Brain microvascular endothelial cell (primary cell): ENCODE results near the gene STX1A.

Experiments used
- DNase-seq: peaks from one replicate; pipeline ENCODE4 v3.0.0-alpha.2; 2020
- H3K27ac ChIP-seq: fragments of 250-450 bp; sonication (Bioruptor Pico); 2 replicates; pipeline ENCODE4 v1.5.1; 2020; ENCODE audit warnings: mild to moderate bottlenecking, moderate library complexity
- H3K27me3 ChIP-seq: fragments of 250-450 bp; sonication (Bioruptor Pico); replicated peaks from 2 replicates; pipeline ENCODE4 v1.5.1; 2020; ENCODE audit warnings: mild to moderate bottlenecking
- H3K36me3 ChIP-seq: fragments of 250-450 bp; sonication (Bioruptor Pico); replicated peaks from 2 replicates; pipeline ENCODE4 v1.5.1; 2020; ENCODE audit warnings: mild to moderate bottlenecking
- H3K4me3 ChIP-seq: 2 replicates; pipeline ENCODE4 v1.5.1; 2011; ENCODE audit warnings: low read depth, mild to moderate bottlenecking, control low read depth, low read length, moderate library complexity
- CTCF ChIP-seq: IDR thresholded peaks from 2 replicates; pipeline ENCODE4 v1.5.1; 2011; ENCODE audit warnings: low read depth, mild to moderate bottlenecking, moderate library complexity, low read length, control low read depth, inconsistent platforms; ENCODE audit errors: missing control alignments
- in situ Hi-C: cut with HindIII; loops from 2 replicates; pipeline ENCODE4 v1.10.0; 2017; ENCODE audit warnings: low sequenced_read_pairs, low pct_ligation_motif_present

STX1A gene

GRCh38 chr7:73741600-73741999 lies 22.1 kb upstream of the STX1A start:
- in situ Hi-C loops, result no loop called here
- H3K4me3 ChIP-seq, result no peak overlapping the region
- no peak overlapping the region for H3K27ac ChIP-seq
- no peak for TF ChIP-seq CTCF
- no peaks in the 10 kb centered on the region for H3K36me3 ChIP-seq
- no peak for DNase-seq
- no peaks in the 10 kb centered on the region for H3K27me3 ChIP-seq

DNA sequence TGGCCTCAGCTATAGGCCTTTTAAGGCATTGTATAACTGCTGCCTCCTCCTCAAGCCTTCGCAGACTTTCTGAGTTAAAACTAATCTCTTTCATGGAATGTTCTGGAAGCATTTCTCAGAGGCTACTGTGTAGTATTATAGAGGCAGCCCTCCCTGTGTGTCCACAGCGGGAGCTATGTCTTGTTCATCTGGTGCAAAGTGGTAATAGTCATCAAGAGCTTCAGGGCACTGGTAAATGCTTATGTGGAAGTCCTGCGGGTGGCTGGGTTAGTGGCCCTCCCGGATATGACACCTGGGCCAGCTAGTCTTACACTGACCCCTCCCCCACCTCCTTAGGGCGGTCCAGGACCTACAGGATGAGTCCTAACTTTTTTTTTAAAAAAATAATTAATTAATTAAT lies 21.3 kb upstream of the STX1A start:
- TF ChIP-seq CTCF, result no peak
- in situ Hi-C loops, result no loop called here
- no peak overlapping the region for H3K27ac ChIP-seq
- H3K4me3 ChIP-seq, result no peak overlapping the region
- no peaks in the 10 kb centered on the region for H3K27me3 ChIP-seq
- no peaks in the 10 kb centered on the region for H3K36me3 ChIP-seq
- DNase-seq, result no peak

GRCh38 chr7:73740212-73740611 lies 20.7 kb upstream of the STX1A start:
- no peak overlapping the region for H3K27ac ChIP-seq
- no peak for TF ChIP-seq CTCF

GRCh38 chr7:73739387-73739767 lies 19.9 kb upstream of the STX1A start:
- no peaks in the 10 kb centered on the region for H3K27me3 ChIP-seq
- no peak for TF ChIP-seq CTCF
- H3K36me3 ChIP-seq, result no peaks in the 10 kb centered on the region
- DNase-seq, result no peak
- in situ Hi-C loops, result no loop called here
- H3K4me3 ChIP-seq, result peak overlapping the region; percentile 83
- no peak overlapping the region for H3K27ac ChIP-seq

More at GRCh38 chr7:73740212-73740611, 20.7 kb upstream of the STX1A start:
- no peaks in the 10 kb centered on the region for H3K27me3 ChIP-seq
- in situ Hi-C loops, result no loop called here
- H3K4me3 ChIP-seq, result no peak overlapping the region
- H3K36me3 ChIP-seq, result no peaks in the 10 kb centered on the region
- no peak for DNase-seq

DNA sequence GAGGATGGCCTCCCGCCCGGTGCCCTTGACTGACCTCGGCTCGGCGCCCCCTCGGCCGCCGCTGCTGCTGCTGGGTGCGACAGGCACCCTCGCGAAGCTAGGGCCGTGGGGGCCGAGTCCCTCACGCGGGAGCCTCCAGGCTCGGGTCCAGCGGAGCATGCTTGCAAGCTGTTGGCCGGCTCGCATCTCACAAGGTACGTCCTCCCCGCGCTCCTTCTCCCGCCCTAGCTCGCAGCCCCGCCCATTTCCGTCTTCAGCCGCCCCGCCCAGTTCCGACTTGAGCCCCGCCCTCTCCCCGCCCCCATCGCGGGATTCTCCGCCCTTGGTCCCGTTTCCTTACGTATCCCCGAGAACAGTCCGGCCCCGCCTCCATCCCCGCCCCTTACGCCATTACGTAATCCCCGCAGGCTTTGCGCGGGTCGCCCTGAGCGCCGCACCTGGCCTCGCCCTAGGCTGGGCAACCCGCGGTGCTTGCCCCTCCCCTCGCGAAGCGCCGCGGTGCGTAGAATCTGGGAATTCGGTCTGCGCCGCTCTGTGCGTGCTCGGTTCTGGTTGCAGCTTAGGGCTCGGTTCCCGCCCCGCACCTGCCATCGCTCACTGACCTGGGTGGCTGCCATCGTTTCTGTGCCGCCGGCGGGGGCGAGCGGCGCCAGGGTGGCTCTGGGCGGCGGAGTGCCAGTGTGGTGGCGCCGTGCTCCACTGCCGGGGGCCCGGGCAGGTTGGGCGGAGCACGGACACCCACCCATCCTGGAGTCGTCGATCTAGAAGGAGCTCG lies 19.3 kb upstream of the STX1A start, which contains the start of gene ABHD11:
TSS of gene ABHD11 (minus strand) at position 191 of the 775 bp plus-strand sequence. CDS start at position 159, 32 bp downstream.
- peak; percentile 94 for DNase-seq
- no peaks in the 10 kb centered on the region for H3K27me3 ChIP-seq
- H3K4me3 ChIP-seq, result peak within 1 kb of the TSS; percentile 83
- in situ Hi-C loops, result no loop called here
- peak within 1 kb of the TSS; percentile 29 for H3K27ac ChIP-seq
- no peaks in the 10 kb centered on the region for H3K36me3 ChIP-seq
- TF ChIP-seq CTCF, result no peak

DNA sequence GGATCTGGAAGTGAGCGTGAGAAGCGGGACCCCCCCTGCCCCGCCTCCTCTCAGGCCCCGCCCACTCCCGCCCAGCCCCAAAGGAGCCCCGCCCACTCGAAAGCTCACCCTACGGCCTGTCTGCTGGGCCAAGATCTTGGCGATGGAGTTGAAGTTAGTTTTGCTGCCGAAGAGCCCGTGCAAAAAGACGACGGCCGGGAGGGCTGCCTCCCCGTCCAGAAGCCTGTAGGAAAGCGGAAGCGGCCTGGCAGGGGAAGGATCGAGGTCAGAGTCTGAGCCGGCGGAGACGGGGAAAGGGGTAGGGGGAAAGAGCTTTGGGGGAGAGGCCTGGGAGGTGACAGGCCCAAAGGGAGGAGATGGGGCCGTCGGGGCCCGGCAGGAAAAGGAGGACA lies 18.7 kb upstream of the STX1A start:
- Histone ChIP-seq H3K36me3 (no peaks in the 10 kb centered on the region), H3K27me3 (no peaks in the 10 kb centered on the region), H3K4me3 (peak overlapping the region; percentile 83), H3K27ac (peak overlapping the region; percentile 29)
- in situ Hi-C loops, result no loop called here
- DNase-seq, result peak; percentile 28
- no peak for TF ChIP-seq CTCF
